K562 (cell line): ENCODE results near the gene CISTR. TPM values are rescaled to one million over a fixed set of nuclear protein-coding genes. Genes with fewer than 3 reads are reported as not detected.

Source experiments
- ATAC-seq: fragments of 200-7000 bp; cut with Tn5 transposase; 3 replicates; pipeline ENCODE4 v1.9.1; 2020; ENCODE audit warnings: moderate library complexity
- BruUV-seq: library from RNA; stranded (reverse); fragments of 400-500 nt; replicated peaks from 2 replicates; lab custom pipeline; 2021; lab: Mats Ljungman, UMichigan
- CTCF ChIA-PET: fragments of 300-600 bp; formaldehyde crosslinking; extraction: SDS; loops from one replicate; lab custom pipeline; 2021; ENCODE audit warnings: low intra/inter-chr PET ratio; lab: Yijun Ruan, JAX
- POLR2A ChIA-PET: fragments of 300-600, 350-650 bp; sonication (Branson Sonifier 250); formaldehyde crosslinking; extraction: SDS; loops from one replicate; lab custom pipeline; 2021; ENCODE audit warnings: antibody characterized with exemption, inconsistent platforms; lab: Yijun Ruan, JAX
- DNase-seq, 4 experiments: peaks; one replicate each; pipeline versions ENCODE4 v3.0.0 to v3.0.0-alpha.2; 2011 to 2018; ENCODE audit warnings: low spot score in 3 of 4, mixed read lengths in 3 of 4; ENCODE audit errors: extremely low read depth in 1 of 4
- FAIRE-seq: peaks from 2 replicates; lab custom pipeline; 2011; peaks lifted over from hg19 to GRCh38; lab: Jason Lieb, UNC
- H2AFZ ChIP-seq: 2 replicates; pipeline ENCODE4 v1.6.0; 2011; ENCODE audit warnings: low read depth, low read length, control low read depth, inconsistent platforms
- H3K27ac ChIP-seq: fragments of 200-600 bp; 3 replicates; pipeline ENCODE4 v1.8.0; 2011; ENCODE audit warnings: low read depth, mild to moderate bottlenecking, control low read depth, inconsistent platforms, low read length, moderate library complexity, mixed read lengths; ENCODE audit errors: extremely low read depth
- H3K27me3 ChIP-seq, 2 experiments: fragments of 300-600 bp in 1 of 2; 2 replicates in 1 of 2; 3 replicates in 1 of 2; pipeline versions ENCODE4 v1.6.0 to v1.8.0; 2011; ENCODE audit warnings: inconsistent platforms in 2 of 2, low read length in 2 of 2, mild to moderate bottlenecking in 1 of 2, mixed read lengths in 1 of 2, moderate library complexity in 1 of 2; ENCODE audit not compliant: control insufficient read depth in 2 of 2, insufficient read depth in 2 of 2
- H3K36me3 ChIP-seq: fragments of 300-600 bp; 3 replicates; pipeline ENCODE4 v1.8.0; 2011; ENCODE audit warnings: mild to moderate bottlenecking, low read length, inconsistent platforms; ENCODE audit not compliant: control insufficient read depth, insufficient read depth
- H3K4me1 ChIP-seq, 2 experiments: fragments of 200-600 bp in 1 of 2; replicated peaks in 1 of 2; 2 replicates in 1 of 2; 3 replicates in 1 of 2; pipeline versions ENCODE4 v1.5.1 to v1.8.0; 2011; ENCODE audit warnings: inconsistent platforms in 2 of 2, low read length in 2 of 2, mild to moderate bottlenecking in 1 of 2, mixed read lengths in 1 of 2, moderate library complexity in 1 of 2; ENCODE audit not compliant: control insufficient read depth in 2 of 2, insufficient read depth in 2 of 2
- H3K4me2 ChIP-seq: 2 replicates; pipeline ENCODE4 v1.6.1; 2011; ENCODE audit warnings: low read length, control low read depth, inconsistent platforms, mixed read lengths; ENCODE audit not compliant: insufficient read depth
- H3K4me3 ChIP-seq: fragments of 200-600 bp; sonication (generic), shearing (Covaris generic); 2 replicates; pipeline ENCODE4 v1.5.1; 2016; ENCODE audit warnings: control low read depth, inconsistent platforms
- H3K79me2 ChIP-seq: fragments of 200-600 bp; 3 replicates; pipeline ENCODE4 v1.8.0; 2011; ENCODE audit warnings: low read length, inconsistent platforms; ENCODE audit not compliant: control insufficient read depth, insufficient read depth
- H3K9ac ChIP-seq, 2 experiments: 2 replicates each; pipeline versions ENCODE4 v1.6.0 to v1.6.1; 2011; ENCODE audit warnings: low read depth in 2 of 2, low read length in 2 of 2, control low read depth in 1 of 2, inconsistent platforms in 1 of 2, mild to moderate bottlenecking in 1 of 2, mixed read lengths in 1 of 2; ENCODE audit not compliant: insufficient read depth in 1 of 2
- H3K9me1 ChIP-seq: one replicate; pipeline ENCODE4 v1.6.0; 2011; ENCODE audit warnings: inconsistent platforms, mild to moderate bottlenecking, low read length, moderate library complexity; ENCODE audit not compliant: control insufficient read depth, insufficient read depth
- H3K9me3 ChIP-seq: replicated peaks from 2 replicates; pipeline ENCODE4 v1.5.1; 2011; ENCODE audit warnings: low read depth, low read length, inconsistent platforms; ENCODE audit not compliant: control insufficient read depth, insufficient read depth
- H4K20me1 ChIP-seq: replicated peaks from 2 replicates; pipeline ENCODE4 v1.6.1; 2011; ENCODE audit warnings: low read length, inconsistent platforms, mixed read lengths; ENCODE audit not compliant: control insufficient read depth, insufficient read depth
- MECOM ChIP-seq: fragments of 250-450 bp; sonication (Bioruptor Pico); IDR thresholded peaks from 2 replicates; pipeline ENCODE4 v1.8.0; 2022; ENCODE audit warnings: inconsistent platforms
- MYBL2 ChIP-seq, 2 experiments: fragments of 450-650 bp in 1 of 2; sonication (generic) in 1 of 2; formaldehyde crosslinking in 1 of 2; IDR thresholded peaks; 2 replicates each; pipeline versions ENCODE4 v1.6.1 to v1.8.1; 2017 to 2022; ENCODE audit warnings: borderline replicate concordance in 1 of 2, inconsistent platforms in 1 of 2, low read depth in 1 of 2, mild to moderate bottlenecking in 1 of 2, missing genetic modification reagents in 1 of 2, moderate library complexity in 1 of 2
- RBBP5 ChIP-seq: fragments of 200-600 bp; sonication (generic); IDR thresholded peaks from 2 replicates; pipeline ENCODE4 v1.6.1; 2012; ENCODE audit warnings: borderline replicate concordance, mild to moderate bottlenecking, low read length, control low read depth, inconsistent platforms; ENCODE audit not compliant: insufficient read depth, poor library complexity, severe bottlenecking
- RFX7 ChIP-seq: fragments of 250-450 bp; sonication (Bioruptor Pico); IDR thresholded peaks from 2 replicates; pipeline ENCODE4 v1.5.1; 2021; ENCODE audit warnings: mild to moderate bottlenecking
- TAF9B ChIP-seq: fragments of 450-650 bp; IDR thresholded peaks from 2 replicates; pipeline ENCODE4 v1.6.1; 2018; ENCODE audit warnings: mild to moderate bottlenecking; ENCODE audit not compliant: partially characterized antibody
- ZBTB17 ChIP-seq: fragments of 450-650 bp; formaldehyde crosslinking; IDR thresholded peaks from 2 replicates; pipeline ENCODE4 v1.4.0; 2020; ENCODE audit warnings: mild to moderate bottlenecking
- ZNF274 ChIP-seq: IDR thresholded peaks from 2 replicates; pipeline ENCODE4 v1.6.1; 2011; ENCODE audit warnings: low read depth, mild to moderate bottlenecking, low read length, moderate library complexity, borderline replicate concordance
- ZNF444 ChIP-seq: fragments of 250-450 bp; sonication (Bioruptor Pico); IDR thresholded peaks from 2 replicates; pipeline ENCODE4 v1.4.0; 2020; ENCODE audit warnings: mild to moderate bottlenecking, moderate library complexity
- ZNF445 ChIP-seq: fragments of 250-450 bp; sonication (Bioruptor Pico); IDR thresholded peaks from 2 replicates; pipeline ENCODE4 v1.4.0; 2020; ENCODE audit warnings: low read depth, mild to moderate bottlenecking, moderate library complexity
- WGBS: fragments of 100-300 bp; shearing (Covaris generic); methylation state at CpG from one replicate; pipeline ENCODE4 v1.1.6; 2016; ENCODE audit warnings: low coverage, mixed read lengths; ENCODE audit not compliant: insufficient coverage; ENCODE audit errors: missing lambda C conversion rate; 5-methylcytosine and 5-hydroxymethylcytosine counted together
- in situ Hi-C: fragments of 300-500 bp; cut with MboI; formaldehyde crosslinking; loops from 4 replicates; pipeline ENCODE4 v1.15.0; 2018; ENCODE audit warnings: inconsistent platforms, mixed read lengths
- intact Hi-C: fragments of 100-400 bp; cut with micrococcal nuclease; formaldehyde crosslinking; loops from 2 replicates; pipeline ENCODE4 v1.14.2; 2022
- polyA plus RNA-seq, 8 experiments: library from polyadenylated mRNA; depleted of rRNA in 4 of 8; stranded (reverse) in 5 of 8; unstranded in 3 of 8; fragments of >200 nt; fragmentation: Nextera tagmentation in 2 of 8; fragmentation: Illumina TruSeq in 1 of 8; extraction: Ambion mirVana in 2 of 8; extraction: Trizol in 1 of 8; gene quantifications; 2 replicates each; pipeline versions ENCODE4 v1.2.1 to v1.2.3, GENCODE V29; 2011 to 2014; ENCODE audit warnings: inconsistent platforms in 1 of 8, missing spikeins in 1 of 8
- total RNA-seq, 7 experiments: library from RNA; depleted of rRNA in 6 of 7; stranded (reverse); fragments of >200 nt in 6 of 7; fragmentation: Illumina TruSeq in 2 of 7; extraction: Trizol in 2 of 7; gene quantifications; 2 replicates each; pipeline versions ENCODE4 v1.2.1 to v1.2.3, GENCODE V29; 2011 to 2021; ENCODE audit warnings: low replicate concordance in 1 of 7
- TF ChIP-seq, protein P1 (sequence below): sonication (generic); formaldehyde crosslinking; IDR thresholded peaks from 2 replicates; pipeline ENCODE4 v1.8.0; 2022; ENCODE audit warnings: mild to moderate bottlenecking, missing genetic modification reagents
- TF ChIP-seq, protein P2 (sequence below): sonication (generic); IDR thresholded peaks from 2 replicates; pipeline ENCODE4 v1.6.1; 2016

The CISTR gene
- total and polyA plus RNA-seq, 9 of the 15 experiments (the other 6 are each of a cell fraction or from before 2014, with no cell fraction given): not detected

DNA sequence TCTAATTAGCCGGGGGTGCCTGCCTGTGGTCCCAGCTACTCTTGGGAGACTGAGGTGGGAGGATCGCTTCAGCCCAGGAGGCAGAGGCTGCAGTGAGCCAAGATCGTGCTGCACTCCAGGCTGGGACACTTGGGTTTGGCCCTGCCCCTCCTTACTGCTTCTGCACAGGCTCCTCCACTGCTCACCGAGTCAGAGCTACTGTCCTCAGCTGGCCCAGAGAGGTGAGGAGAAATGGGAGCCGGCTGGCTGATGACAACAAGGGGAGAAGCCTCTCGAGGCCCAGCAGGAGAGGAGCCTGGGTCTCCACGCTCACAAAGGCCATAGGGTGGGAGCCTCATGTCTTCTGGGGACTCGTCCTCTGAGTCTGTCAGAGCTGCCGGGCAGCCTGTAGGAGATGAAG is 38.3 kb downstream of the CISTR start (continued):
- TF ChIP-seq RBBP5: no peak
- TF ChIP-seq, protein P1, sequence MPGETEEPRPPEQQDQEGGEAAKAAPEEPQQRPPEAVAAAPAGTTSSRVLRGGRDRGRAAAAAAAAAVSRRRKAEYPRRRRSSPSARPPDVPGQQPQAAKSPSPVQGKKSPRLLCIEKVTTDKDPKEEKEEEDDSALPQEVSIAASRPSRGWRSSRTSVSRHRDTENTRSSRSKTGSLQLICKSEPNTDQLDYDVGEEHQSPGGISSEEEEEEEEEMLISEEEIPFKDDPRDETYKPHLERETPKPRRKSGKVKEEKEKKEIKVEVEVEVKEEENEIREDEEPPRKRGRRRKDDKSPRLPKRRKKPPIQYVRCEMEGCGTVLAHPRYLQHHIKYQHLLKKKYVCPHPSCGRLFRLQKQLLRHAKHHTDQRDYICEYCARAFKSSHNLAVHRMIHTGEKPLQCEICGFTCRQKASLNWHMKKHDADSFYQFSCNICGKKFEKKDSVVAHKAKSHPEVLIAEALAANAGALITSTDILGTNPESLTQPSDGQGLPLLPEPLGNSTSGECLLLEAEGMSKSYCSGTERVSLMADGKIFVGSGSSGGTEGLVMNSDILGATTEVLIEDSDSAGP (CRISPR knock-in tag): no peak
- TF ChIP-seq, protein P2, sequence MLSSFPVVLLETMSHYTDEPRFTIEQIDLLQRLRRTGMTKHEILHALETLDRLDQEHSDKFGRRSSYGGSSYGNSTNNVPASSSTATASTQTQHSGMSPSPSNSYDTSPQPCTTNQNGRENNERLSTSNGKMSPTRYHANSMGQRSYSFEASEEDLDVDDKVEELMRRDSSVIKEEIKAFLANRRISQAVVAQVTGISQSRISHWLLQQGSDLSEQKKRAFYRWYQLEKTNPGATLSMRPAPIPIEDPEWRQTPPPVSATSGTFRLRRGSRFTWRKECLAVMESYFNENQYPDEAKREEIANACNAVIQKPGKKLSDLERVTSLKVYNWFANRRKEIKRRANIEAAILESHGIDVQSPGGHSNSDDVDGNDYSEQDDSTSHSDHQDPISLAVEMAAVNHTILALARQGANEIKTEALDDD: no peak
- no peak for TF ChIP-seq MECOM (CRISPR knock-in tag)
- TF ChIP-seq, all 486 proteins: peak for 0

DNA sequence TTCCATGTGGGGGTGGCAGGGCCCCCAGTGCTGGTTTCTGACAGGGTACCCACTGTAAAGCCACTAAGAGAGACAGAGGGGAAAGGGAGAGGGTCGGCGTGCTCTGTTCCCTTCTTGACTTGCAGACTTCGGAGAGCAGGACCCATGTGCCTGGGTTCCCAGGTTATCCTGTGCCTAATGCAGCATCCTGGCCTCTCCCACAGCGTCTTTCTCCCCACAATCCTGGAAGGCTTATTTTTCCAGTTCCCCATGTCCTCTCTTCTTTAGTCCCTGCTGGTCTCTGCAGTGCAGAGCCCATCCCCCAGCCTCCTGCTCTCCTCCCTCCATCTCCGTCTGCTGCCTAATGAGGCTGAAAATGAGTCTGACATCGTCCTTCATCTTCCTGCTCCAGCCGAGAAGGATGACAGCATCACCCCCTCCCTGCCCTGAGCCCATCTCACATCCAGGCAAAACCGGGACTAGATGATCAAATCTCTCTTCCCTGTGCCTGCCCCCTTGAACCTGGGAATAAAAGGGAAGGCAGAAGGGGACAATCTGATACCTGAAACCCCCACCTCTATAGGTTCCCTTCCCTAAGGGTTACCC is 39.6 kb downstream of the CISTR start:
- H3K9me1 ChIP-seq: no peaks in the 10 kb centered on the region
- peaks cover 15% of the 10 kb centered on the region; the same call in 1 of the 2 replicates for H4K20me1 ChIP-seq
- WGBS: under 1% methylated on average over 6 of the region's 8 CpGs
- no peak overlapping the region for H3K4me3 ChIP-seq
- FAIRE-seq: no peak
- intact Hi-C loops: no loop called here
- no peak for ATAC-seq
- POLR2A ChIA-PET: no interaction called here
- H3K36me3 ChIP-seq: no peaks in the 10 kb centered on the region
- TF ChIP-seq TAF9B: no peak
- TF ChIP-seq ZNF445 (CRISPR knock-in tag): no peak
- no peak for TF ChIP-seq ZNF274
- no peak for TF ChIP-seq MYBL2 (IDR thresholded peaks at IDR 0.05; ENCODE audit: low read depth)
- no peak for TF ChIP-seq MYBL2 (CRISPR knock-in tag; IDR thresholded peaks at IDR 0.05; ENCODE audit: borderline replicate concordance)
- TF ChIP-seq ZNF444: no peak
- TF ChIP-seq ZBTB17: no peak
- no peak for TF ChIP-seq RFX7
- TF ChIP-seq, all 486 proteins: peak for 0
- H3K27me3 ChIP-seq: peaks cover 26 to 73% of the 10 kb centered on the region in 2 experiments
- no TSS peak for BruUV-seq
- no peak overlapping the region for H3K4me2 ChIP-seq
- no peak for DNase-seq
- CTCF ChIA-PET: interaction anchor here (0.6 kb wide), 1 partner anchor 67 kb away, joined by 4 read pairs; no protein-coding TSS in a partner anchor
- H2AFZ ChIP-seq: no peak overlapping the region
- H3K79me2 ChIP-seq: no peaks in the 10 kb centered on the region
- H3K4me1 ChIP-seq: no peaks in the 10 kb centered on the region
- in situ Hi-C loops: no loop called here
- H3K27ac ChIP-seq: no peak overlapping the region
- no peak overlapping the region for H3K9ac ChIP-seq
- no peaks in the 10 kb centered on the region for H3K9me3 ChIP-seq
